NCI-H146 (cell line): ENCODE results near the gene TPO.
"Not testable (repeated sequence)": the region's sequence is repeated elsewhere in the genome, so short reads cannot be mapped to it uniquely, and the experiment has no call there.

Experiments
- DNase-seq: peaks from one replicate; lab custom pipeline; 2025; lab: John Stamatoyannopoulos, UW

The TPO gene

GRCh38 chr2:1484131-1484884 lies 71.0 kb downstream of the TPO start:
- no peak for DNase-seq

- no peak for DNase-seq
These were observed 73.4 kb downstream of the TPO start for GRCh38 chr2:1486670-1487069.

GRCh38 chr2:1487758-1488157 lies 74.5 kb downstream of the TPO start:
- no peak for DNase-seq

- no peak for DNase-seq
These were observed 75.0 kb downstream of the TPO start for GRCh38 chr2:1488181-1488671.

- no peak for DNase-seq
These were observed 75.6 kb downstream of the TPO start for GRCh38 chr2:1488851-1489250.

GRCh38 chr2:1489486-1489885 lies 76.2 kb downstream of the TPO start:
- no peak for DNase-seq

- DNase-seq = not testable (repeated sequence)
These were observed 77.1 kb downstream of the TPO start for GRCh38 chr2:1490381-1490780.

GRCh38 chr2:1491751-1492150 lies 78.5 kb downstream of the TPO start:
- no peak for DNase-seq

- not testable (repeated sequence) for DNase-seq
These were observed 79.0 kb downstream of the TPO start for GRCh38 chr2:1492231-1492630.

- DNase-seq = no peak
These were observed 79.6 kb downstream of the TPO start for GRCh38 chr2:1492711-1493430.

- no peak for DNase-seq
These were observed 80.3 kb downstream of the TPO start for GRCh38 chr2:1493431-1494126.

- no peak for DNase-seq
These were observed 81.0 kb downstream of the TPO start for GRCh38 chr2:1494257-1494656.

GRCh38 chr2:1494906-1495305 lies 81.6 kb downstream of the TPO start:
- DNase-seq = no peak

GRCh38 chr2:1495676-1496358 lies 82.6 kb downstream of the TPO start:
- DNase-seq = no peak

GRCh38 chr2:1496359-1496821 lies 83.1 kb downstream of the TPO start:
- DNase-seq = no peak

- DNase-seq = no peak
These were observed 83.9 kb downstream of the TPO start for GRCh38 chr2:1497122-1497611.

GRCh38 chr2:1498176-1498575 lies 84.9 kb downstream of the TPO start:
- no peak for DNase-seq

- no peak for DNase-seq
These were observed 86.0 kb downstream of the TPO start for GRCh38 chr2:1499033-1499795.

GRCh38 chr2:1501038-1501851 lies 88.0 kb downstream of the TPO start:
- no peak for DNase-seq

GRCh38 chr2:1501991-1502390 lies 88.7 kb downstream of the TPO start:
- DNase-seq = no peak
